Parathyroid adenoma (tissue), 2 donors: ENCODE results near the gene AFF4.

Experiments
- H2AFZ ChIP-seq: fragments of 300-600 bp; sonication (generic); one replicate; pipeline ENCODE4 v1.7.0; 2017; ENCODE audit warnings: antibody characterized with exemption, mild to moderate bottlenecking
- H3K27ac ChIP-seq: fragments of 300-600 bp; sonication (generic); one replicate; pipeline ENCODE4 v1.7.0; 2017
- H3K27me3 ChIP-seq: fragments of 300-600 bp; sonication (generic); one replicate; pipeline ENCODE4 v1.7.0; 2017; ENCODE audit warnings: low read length; ENCODE audit not compliant: control insufficient read depth, insufficient read depth
- H3K36me3 ChIP-seq: fragments of 300-600 bp; sonication (generic); one replicate; pipeline ENCODE4 v1.7.0; 2017; ENCODE audit warnings: low read length; ENCODE audit not compliant: control insufficient read depth, insufficient read depth
- H3K4me1 ChIP-seq: fragments of 300-600 bp; sonication (generic); one replicate; pipeline ENCODE4 v1.7.0; 2017; ENCODE audit warnings: control low read depth
- H3K4me2 ChIP-seq: fragments of 300-600 bp; sonication (generic); one replicate; pipeline ENCODE4 v1.7.0; 2017; ENCODE audit warnings: low read length
- H3K4me3 ChIP-seq: fragments of 300-600 bp; sonication (generic); one replicate; pipeline ENCODE4 v1.7.0; 2017; ENCODE audit warnings: low read depth, low read length
- H3K79me2 ChIP-seq: fragments of 300-600 bp; sonication (generic); one replicate; pipeline ENCODE4 v1.7.0; 2017; ENCODE audit warnings: control low read depth
- H3K9ac ChIP-seq: fragments of 300-600 bp; sonication (generic); one replicate; pipeline ENCODE4 v1.7.0; 2017; ENCODE audit warnings: mild to moderate bottlenecking
- H3K9me3 ChIP-seq: fragments of 300-600 bp; sonication (generic); one replicate; pipeline ENCODE4 v1.7.0; 2017; ENCODE audit warnings: low read length; ENCODE audit not compliant: control insufficient read depth
- TF ChIP-seq, protein P1 (sequence below): fragments of 300-600 bp; sonication (generic); IDR thresholded peaks from one replicate; pipeline ENCODE4 v1.7.0; 2017; ENCODE audit warnings: antibody characterized with exemption, mild to moderate bottlenecking
- donor health status: primary hyperparathyroidism.

AFF4 gene

DNA sequence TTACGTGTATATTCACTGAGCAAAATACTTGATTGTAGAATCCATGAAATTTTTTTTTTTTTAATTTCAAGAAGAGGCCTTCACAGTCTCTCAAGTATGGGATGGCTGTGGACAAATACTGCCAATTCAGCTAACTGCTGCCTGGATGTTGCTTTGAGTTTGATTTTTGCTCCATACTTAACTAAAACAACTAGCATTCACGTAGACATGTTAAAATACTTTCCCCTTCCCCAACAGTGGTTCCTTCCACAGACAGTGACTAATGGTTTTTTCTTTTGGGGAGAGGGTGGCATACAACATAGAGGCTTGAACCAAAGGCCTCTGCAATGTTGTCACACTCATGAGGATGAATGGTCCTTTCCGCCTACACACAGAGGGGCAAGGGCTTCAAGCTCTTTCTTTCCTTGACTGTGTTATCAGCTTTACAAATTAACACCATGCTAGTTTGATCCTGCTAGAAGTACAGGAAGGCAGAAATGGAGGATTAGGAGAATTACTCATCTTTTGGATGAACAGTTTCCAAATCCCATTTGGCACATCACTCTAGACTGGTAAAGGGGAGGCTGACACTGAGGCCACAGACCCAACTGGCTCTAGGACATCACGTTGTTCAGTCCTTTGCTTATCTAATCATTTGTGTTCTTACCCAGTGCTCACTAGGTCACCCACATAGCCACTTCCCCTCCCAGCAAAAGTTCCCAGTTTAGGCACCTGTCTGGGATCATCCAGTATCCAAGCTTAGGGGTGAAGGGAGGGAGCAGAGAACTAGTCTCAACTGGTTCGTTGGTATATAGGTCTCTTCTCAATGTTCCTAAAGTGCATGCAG lies 91.8 kb downstream of the AFF4 start:
- Histone ChIP-seq H2AFZ (no peak overlapping the region), H3K9me3 (no peaks in the 10 kb centered on the region), H3K27me3 (no peaks in the 10 kb centered on the region), H3K4me1 (peaks cover 3% of the 10 kb centered on the region), H3K36me3 (no peaks in the 10 kb centered on the region), H3K4me3 (no peak overlapping the region), H3K4me2 (no peak overlapping the region), H3K9ac (no peak overlapping the region), H3K79me2 (no peaks in the 10 kb centered on the region), H3K27ac (no peak overlapping the region)
- TF ChIP-seq, protein P1, sequence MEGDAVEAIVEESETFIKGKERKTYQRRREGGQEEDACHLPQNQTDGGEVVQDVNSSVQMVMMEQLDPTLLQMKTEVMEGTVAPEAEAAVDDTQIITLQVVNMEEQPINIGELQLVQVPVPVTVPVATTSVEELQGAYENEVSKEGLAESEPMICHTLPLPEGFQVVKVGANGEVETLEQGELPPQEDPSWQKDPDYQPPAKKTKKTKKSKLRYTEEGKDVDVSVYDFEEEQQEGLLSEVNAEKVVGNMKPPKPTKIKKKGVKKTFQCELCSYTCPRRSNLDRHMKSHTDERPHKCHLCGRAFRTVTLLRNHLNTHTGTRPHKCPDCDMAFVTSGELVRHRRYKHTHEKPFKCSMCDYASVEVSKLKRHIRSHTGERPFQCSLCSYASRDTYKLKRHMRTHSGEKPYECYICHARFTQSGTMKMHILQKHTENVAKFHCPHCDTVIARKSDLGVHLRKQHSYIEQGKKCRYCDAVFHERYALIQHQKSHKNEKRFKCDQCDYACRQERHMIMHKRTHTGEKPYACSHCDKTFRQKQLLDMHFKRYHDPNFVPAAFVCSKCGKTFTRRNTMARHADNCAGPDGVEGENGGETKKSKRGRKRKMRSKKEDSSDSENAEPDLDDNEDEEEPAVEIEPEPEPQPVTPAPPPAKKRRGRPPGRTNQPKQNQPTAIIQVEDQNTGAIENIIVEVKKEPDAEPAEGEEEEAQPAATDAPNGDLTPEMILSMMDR: no peak

DNA sequence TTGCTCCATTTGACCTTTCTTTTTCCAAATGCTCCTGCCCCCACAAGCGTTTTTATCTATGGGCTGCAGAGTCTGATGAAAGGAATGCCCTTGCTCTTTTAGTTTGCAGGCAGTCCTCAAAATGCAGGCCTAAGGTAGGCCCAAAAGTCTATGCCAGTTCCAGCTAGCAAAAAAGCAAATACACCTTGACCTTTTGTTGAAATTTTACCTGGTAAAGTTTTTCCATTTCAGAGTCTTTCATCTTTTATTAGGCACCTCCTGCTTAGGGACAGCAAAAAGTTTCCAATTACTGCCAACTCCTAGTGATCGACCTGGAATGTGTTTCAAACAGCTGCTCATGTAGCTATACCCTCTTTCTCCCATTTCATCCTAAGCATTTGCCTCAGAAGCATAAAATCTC lies 92.6 kb downstream of the AFF4 start:
- Histone ChIP-seq H3K4me1 (peaks cover 4% of the 10 kb centered on the region), H3K9me3 (no peaks in the 10 kb centered on the region), H2AFZ (no peak overlapping the region), H3K36me3 (no peaks in the 10 kb centered on the region), H3K79me2 (no peaks in the 10 kb centered on the region), H3K27me3 (no peaks in the 10 kb centered on the region), H3K9ac (no peak overlapping the region), H3K4me3 (no peak overlapping the region), H3K27ac (no peak overlapping the region), H3K4me2 (no peak overlapping the region)
- TF ChIP-seq, protein P1: no peak

- Histone ChIP-seq H3K36me3 (no peaks in the 10 kb centered on the region), H2AFZ (no peak overlapping the region), H3K27me3 (no peaks in the 10 kb centered on the region), H3K4me1 (peaks cover 7% of the 10 kb centered on the region), H3K79me2 (no peaks in the 10 kb centered on the region), H3K9me3 (no peaks in the 10 kb centered on the region), H3K27ac (no peak overlapping the region), H3K4me2 (no peak overlapping the region), H3K9ac (no peak overlapping the region), H3K4me3 (no peak overlapping the region)
- TF ChIP-seq, protein P1: no peak
Observed at GRCh38 chr5:132868754-132869153, 94.7 kb downstream of the AFF4 start.

GRCh38 chr5:132867046-132867451 lies 96.4 kb downstream of the AFF4 start:
- Histone ChIP-seq H3K4me3 (peak overlapping the region; percentile 98), H3K79me2 (no peaks in the 10 kb centered on the region), H2AFZ (peak overlapping the region; percentile 100), H3K9me3 (no peaks in the 10 kb centered on the region), H3K36me3 (no peaks in the 10 kb centered on the region), H3K27me3 (no peaks in the 10 kb centered on the region), H3K4me1 (peaks cover 7% of the 10 kb centered on the region), H3K9ac (peak overlapping the region; percentile 38), H3K4me2 (peak overlapping the region; percentile 83), H3K27ac (peak overlapping the region; percentile 90)
- TF ChIP-seq, protein P1: no peak
